ENCODE data around the gene TNRC18.

Gene TNRC18

GRCh38 chr7:5467645-5468044, 44.0 kb upstream of the TNRC18 start:
- DNase-seq (ENCODE audit: low read depth) = no peak
- TF ChIP-seq CTCF (IDR thresholded peaks at IDR 0.05; ENCODE audit: control insufficient read depth, extremely low read depth, insufficient read depth) = no peak
- H3K4me3 ChIP-seq (ENCODE audit: low read depth, low read length) = no peak overlapping the region

- no peak for TF ChIP-seq CTCF (IDR thresholded peaks at IDR 0.05; ENCODE audit: control insufficient read depth, extremely low read depth, insufficient read depth)
- H3K4me3 ChIP-seq (ENCODE audit: low read depth, low read length) = no peak overlapping the region
These were observed 42.9 kb upstream of the TNRC18 start for GRCh38 chr7:5466551-5466950.

GRCh38 chr7:5463031-5463430, 39.4 kb upstream of the TNRC18 start:
- no peak for DNase-seq (ENCODE audit: low read depth)
- no peak for TF ChIP-seq CTCF (IDR thresholded peaks at IDR 0.05; ENCODE audit: control insufficient read depth, extremely low read depth, insufficient read depth)

More at GRCh38 chr7:5466551-5466950, 42.9 kb upstream of the TNRC18 start:
- no peak for DNase-seq (ENCODE audit: low read depth)

GRCh38 chr7:5462216-5462615, 38.6 kb upstream of the TNRC18 start:
- no peak for DNase-seq (ENCODE audit: low read depth)
- H3K4me3 ChIP-seq (ENCODE audit: low read depth, low read length) = no peak overlapping the region
- TF ChIP-seq CTCF (IDR thresholded peaks at IDR 0.05; ENCODE audit: control insufficient read depth, extremely low read depth, insufficient read depth) = no peak

More at GRCh38 chr7:5463031-5463430, 39.4 kb upstream of the TNRC18 start:
- no peak overlapping the region for H3K4me3 ChIP-seq (ENCODE audit: low read depth, low read length)

- DNase-seq (ENCODE audit: low read depth) = no peak
- no peak for TF ChIP-seq CTCF (IDR thresholded peaks at IDR 0.05; ENCODE audit: control insufficient read depth, extremely low read depth, insufficient read depth)
- no peak overlapping the region for H3K4me3 ChIP-seq (ENCODE audit: low read depth, low read length)
These were observed 35.4 kb upstream of the TNRC18 start for GRCh38 chr7:5458921-5459480.

GRCh38 chr7:5457245-5457735, 33.7 kb upstream of the TNRC18 start:
- no peak for DNase-seq (ENCODE audit: low read depth)
- no peak for TF ChIP-seq CTCF (IDR thresholded peaks at IDR 0.05; ENCODE audit: control insufficient read depth, extremely low read depth, insufficient read depth)
- no peak overlapping the region for H3K4me3 ChIP-seq (ENCODE audit: low read depth, low read length)

GRCh38 chr7:5456409-5456808, 32.8 kb upstream of the TNRC18 start:
- no peak overlapping the region for H3K4me3 ChIP-seq (ENCODE audit: low read depth, low read length)
- DNase-seq (ENCODE audit: low read depth) = no peak
- TF ChIP-seq CTCF (IDR thresholded peaks at IDR 0.05; ENCODE audit: control insufficient read depth, extremely low read depth, insufficient read depth) = no peak

Measured in LNCaP clone FGC (cell line).